HepG2 (cell line): ENCODE measurements around the gene NSL1. TPM values are rescaled to one million over a fixed set of nuclear protein-coding genes. Genes with fewer than 3 reads are reported as not detected.

Experiments used
- ATAC-seq: fragments of 200-7000 bp; cut with Tn5 transposase; 3 replicates; pipeline ENCODE4 v1.9.1; 2020; ENCODE audit warnings: mild to moderate bottlenecking, moderate library complexity
- BruUV-seq: library from RNA; stranded (reverse); fragments of 400-500 nt; replicated peaks from 2 replicates; lab custom pipeline; 2021; lab: Mats Ljungman, UMichigan
- CTCF ChIA-PET: fragments of 300-600 bp; formaldehyde crosslinking; extraction: SDS; loops from one replicate; lab custom pipeline; 2021; ENCODE audit warnings: low total read pairs, inconsistent platforms, low intra/inter-chr PET ratio; lab: Yijun Ruan, JAX
- POLR2A ChIA-PET: fragments of 350-600 bp; sonication (Branson Sonifier 250); formaldehyde crosslinking; loops from one replicate; lab custom pipeline; 2020; ENCODE audit warnings: antibody characterized with exemption, inconsistent platforms; lab: Yijun Ruan, JAX
- DNase-seq: peaks from one replicate; pipeline ENCODE4 v3.0.0-alpha.2; 2015; ENCODE audit warnings: low spot score
- FAIRE-seq: peaks from 3 replicates; lab custom pipeline; 2011; peaks lifted over from hg19 to GRCh38; lab: Jason Lieb, UNC
- H2AFZ ChIP-seq: one replicate; pipeline ENCODE4 v1.6.1; 2011; ENCODE audit warnings: low read length, inconsistent platforms
- H3K27ac ChIP-seq: fragments of 300-600 bp; 3 replicates; pipeline ENCODE4 v1.8.0; 2011; ENCODE audit warnings: mixed run types, mild to moderate bottlenecking, mixed read lengths, low read length, inconsistent platforms; ENCODE audit not compliant: insufficient read depth; ENCODE audit errors: extremely low read length
- H3K27me3 ChIP-seq, 2 experiments: fragments of 200-600 bp in 1 of 2; 2 replicates in 1 of 2; 3 replicates in 1 of 2; pipeline versions ENCODE4 v1.6.0 to v1.8.0; 2011; ENCODE audit warnings: low read length in 2 of 2, mild to moderate bottlenecking in 2 of 2, moderate library complexity in 2 of 2, inconsistent platforms in 1 of 2; ENCODE audit not compliant: insufficient read depth in 2 of 2, control insufficient read depth in 1 of 2
- H3K36me3 ChIP-seq, 2 experiments: fragments of 200-600 bp in 1 of 2; replicated peaks in 1 of 2; 2 replicates in 1 of 2; 3 replicates in 1 of 2; pipeline versions ENCODE4 v1.5.1 to v1.8.0; 2011; ENCODE audit warnings: low read length in 2 of 2, inconsistent platforms in 1 of 2; ENCODE audit not compliant: insufficient read depth in 2 of 2, control insufficient read depth in 1 of 2
- H3K4me1 ChIP-seq: 2 replicates; pipeline ENCODE4 v1.5.1; 2012; ENCODE audit warnings: low read length, inconsistent platforms; ENCODE audit not compliant: insufficient read depth
- H3K4me2 ChIP-seq: 2 replicates; pipeline ENCODE4 v1.6.0; 2011; ENCODE audit warnings: low read depth, low read length, inconsistent platforms
- H3K4me3 ChIP-seq, 3 experiments: fragments of 200-600 bp in 1 of 3; sonication (generic), shearing (Covaris generic) in 1 of 3; replicated peaks in 1 of 3; 2 replicates each; pipeline ENCODE4 v1.5.1; 2011 to 2016; ENCODE audit warnings: low read length in 3 of 3, inconsistent platforms in 2 of 3, low read depth in 2 of 3, mild to moderate bottlenecking in 2 of 3, control low read depth in 1 of 3, mixed read lengths in 1 of 3; ENCODE audit not compliant: insufficient read depth in 1 of 3
- H3K79me2 ChIP-seq: one replicate; pipeline ENCODE4 v1.6.1; 2011; ENCODE audit warnings: low read length, inconsistent platforms; ENCODE audit not compliant: insufficient read depth
- H3K9ac ChIP-seq: 2 replicates; pipeline ENCODE4 v1.6.0; 2011; ENCODE audit warnings: mild to moderate bottlenecking, low read depth, low read length, inconsistent platforms; ENCODE audit not compliant: insufficient read depth
- H3K9me3 ChIP-seq: 2 replicates; pipeline ENCODE4 v1.5.1; 2012; ENCODE audit warnings: mild to moderate bottlenecking, low read length
- H4K20me1 ChIP-seq: 2 replicates; pipeline ENCODE4 v1.6.0; 2011; ENCODE audit warnings: inconsistent platforms, mild to moderate bottlenecking, low read length, moderate library complexity; ENCODE audit not compliant: insufficient read depth
- GABPB1 ChIP-seq: IDR thresholded peaks from 2 replicates; pipeline ENCODE4 v1.6.1; 2016; ENCODE audit warnings: mild to moderate bottlenecking, missing genetic modification reagents, moderate library complexity, missing compliant biosample characterization
- GATAD1 ChIP-seq: IDR thresholded peaks from 2 replicates; pipeline ENCODE4 v1.6.1; 2016; ENCODE audit warnings: missing genetic modification reagents, missing compliant biosample characterization
- HNRNPLL ChIP-seq: fragments of 200-400 bp; formaldehyde crosslinking; IDR thresholded peaks from 2 replicates; pipeline ENCODE4 v1.6.1; 2017; ENCODE audit warnings: mild to moderate bottlenecking, low read depth, low read length; ENCODE audit not compliant: poor library complexity, severe bottlenecking
- HOXA5 ChIP-seq: sonication (generic); formaldehyde crosslinking; IDR thresholded peaks from 2 replicates; pipeline ENCODE4 v1.4.0; 2020; ENCODE audit warnings: missing genetic modification reagents
- NCOR1 ChIP-seq: fragments of 200-600 bp; sonication (generic); IDR thresholded peaks from 2 replicates; pipeline ENCODE4 v1.7.0; 2017; ENCODE audit warnings: antibody characterized with exemption, low read length, borderline replicate concordance
- SP140L ChIP-seq: sonication (generic); formaldehyde crosslinking; IDR thresholded peaks from 2 replicates; pipeline ENCODE4 v1.4.0; 2020; ENCODE audit warnings: missing genetic modification reagents, borderline replicate concordance
- ZNF430 ChIP-seq: sonication (generic); formaldehyde crosslinking; IDR thresholded peaks from 2 replicates; pipeline ENCODE4 v1.9.0; 2021; ENCODE audit warnings: mild to moderate bottlenecking, missing genetic modification reagents
- ZNF432 ChIP-seq: sonication (generic); formaldehyde crosslinking; IDR thresholded peaks from 2 replicates; pipeline ENCODE4 v1.5.0; 2020; ENCODE audit warnings: missing genetic modification reagents, mild to moderate bottlenecking, borderline replicate concordance
- ZNF780A ChIP-seq: sonication (generic); formaldehyde crosslinking; IDR thresholded peaks from 2 replicates; pipeline ENCODE4 v1.8.0; 2022; ENCODE audit warnings: mild to moderate bottlenecking, missing genetic modification reagents, moderate library complexity
- WGBS: methylation state at CpG from one replicate; pipeline ENCODE4 v1.1.6; 2017; ENCODE audit warnings: low lambda C conversion rate; 5-methylcytosine and 5-hydroxymethylcytosine counted together
- in situ Hi-C: cut with HindIII; loops from 2 replicates; pipeline ENCODE4 v1.10.0; 2017; ENCODE audit warnings: low pct_unique_long_range_greater_than_20kb; ENCODE audit not compliant: extremely low pct_ligation_motif_present
- intact Hi-C: fragments of 100-400 bp; cut with micrococcal nuclease; formaldehyde crosslinking; loops from one replicate; pipeline ENCODE4 v1.10.0; 2022; ENCODE audit not compliant: unreplicated experiment
- polyA plus RNA-seq, 8 experiments: library from polyadenylated mRNA; depleted of rRNA in 3 of 8; stranded (reverse) in 7 of 8; unstranded in 1 of 8; fragments of >200 nt; fragmentation: Illumina TruSeq in 4 of 8; extraction: Trizol in 4 of 8; gene quantifications; 2 replicates each; pipeline versions ENCODE4 v1.2.1 to v1.2.3, GENCODE V29; 2011 to 2016; ENCODE audit warnings: low read depth in 4 of 8, missing spikeins in 1 of 8, mixed read lengths in 1 of 8; ENCODE audit not compliant: insufficient read depth in 1 of 8
- total RNA-seq, 5 experiments: library from RNA; depleted of rRNA; stranded (reverse); fragments of >200 nt; fragmentation: Illumina TruSeq; extraction: Trizol; gene quantifications; 2 replicates each; pipeline ENCODE4 v1.2.3, GENCODE V29; 2016; ENCODE audit warnings: low read depth in 1 of 5

Gene NSL1
- total and polyA plus RNA-seq, 2 of the 13 experiments (the other 11 are each of a cell fraction or from before 2014, with no cell fraction given): 34.5 to 77.4 TPM

DNA sequence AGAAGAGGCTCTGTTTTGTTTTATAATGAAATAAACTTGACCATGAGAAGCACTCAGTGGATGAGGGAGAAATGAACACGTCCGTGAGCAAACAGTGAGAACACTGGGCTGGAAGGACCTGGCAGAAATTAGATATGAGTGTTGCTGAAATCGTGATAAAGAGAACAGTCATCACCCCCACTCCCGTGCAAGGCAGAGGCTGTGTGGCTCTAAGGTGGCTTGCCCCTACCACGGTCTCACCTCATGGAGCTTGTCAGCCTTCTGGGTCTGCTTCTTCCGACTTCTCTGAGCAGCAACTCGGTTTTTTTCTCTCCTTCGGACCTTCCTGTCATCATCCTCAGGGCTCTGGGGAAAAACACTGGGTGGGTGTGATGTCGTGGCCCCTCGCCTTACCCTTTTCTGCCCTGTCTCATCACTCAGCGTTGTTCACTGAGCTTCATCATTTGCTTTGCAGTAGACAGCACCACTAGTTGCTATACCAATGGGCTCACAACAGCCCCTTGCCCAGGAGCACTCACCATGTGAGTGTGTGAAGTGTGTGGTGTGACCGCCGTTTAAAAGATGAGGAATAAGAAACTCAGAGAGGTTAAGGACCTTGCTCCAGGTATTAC lies 94.8 kb downstream of the NSL1 start:
- DNase-seq (no peak), ATAC-seq (no peak), FAIRE-seq (no peak)
- POLR2A ChIA-PET: no interaction called here
- in situ Hi-C loops: no loop called here
- Histone ChIP-seq H3K4me2 (no peak overlapping the region), H4K20me1 (no peaks in the 10 kb centered on the region), H3K9ac (no peak overlapping the region), H3K9me3 (no peaks in the 10 kb centered on the region)
- BruUV-seq: no TSS peak
- 26% methylated on average over 13 of the region's 13 CpGs for WGBS
- intact Hi-C loops: no loop called here
- TF ChIP-seq ZNF780A (no peak), NCOR1 (no peak), HNRNPLL (no peak), GATAD1 (CRISPR knock-in tag) (no peak), HOXA5 (CRISPR knock-in tag) (no peak), ZNF430 (no peak), SP140L (CRISPR knock-in tag) (no peak), GABPB1 (no peak), ZNF432 (CRISPR knock-in tag) (no peak)
- TF ChIP-seq, all 625 proteins: peak for 0
- Histone ChIP-seq H3K36me3 (no peaks in the 10 kb centered on the region), H2AFZ (no peak overlapping the region), H3K4me3 (no peak overlapping the region), H3K27me3 (peaks cover 16 to 80% of the 10 kb centered on the region in 2 experiments), H3K27ac (no peak overlapping the region), H3K4me1 (peaks cover 34% of the 10 kb centered on the region), H3K79me2 (no peaks in the 10 kb centered on the region)
- CTCF ChIA-PET: no interaction called here
